ENCODE results near the gene SMO. TPM values are rescaled to one million over a fixed set of nuclear protein-coding genes. Genes with fewer than 3 reads are reported as not detected.
"Not testable (repeated sequence)": the region's sequence is repeated elsewhere in the genome, so short reads cannot be mapped to it uniquely, and the experiment has no call there.

SMO gene
- total and polyA plus RNA-seq, 2 donors (not counting 1 experiment from before 2014, with no cell fraction given) = 0.39 to 1.4 TPM

GRCh38 chr7:129173861-129174260 is 14.6 kb upstream of the SMO start:
- H3K27ac ChIP-seq (ENCODE audit: low read length in 2 of 2); H4K20me1 ChIP-seq (ENCODE audit: control insufficient read depth, insufficient read depth, low read length, poor library complexity, severe bottlenecking); H3K36me3 ChIP-seq (replicated peaks in 1 of 2; ENCODE audit: control extremely low read depth in 1 of 2, control insufficient read depth in 1 of 2, extremely low read depth in 1 of 2, insufficient read depth in 2 of 2, low read length in 1 of 2); H3K27me3 ChIP-seq (replicated peaks in 1 of 4; ENCODE audit: control extremely low read depth in 1 of 4, control insufficient read depth in 3 of 4, insufficient read depth in 4 of 4, low read length in 3 of 4); H3K27me3 Mint-ChIP-seq; H3K79me2 ChIP-seq (ENCODE audit: control insufficient read depth, insufficient read depth, low read length); H3K9me3 ChIP-seq (ENCODE audit: control extremely low read depth in 1 of 3, control insufficient read depth in 2 of 3, insufficient read depth in 1 of 3, low read length in 2 of 3); H3K4me3 ChIP-seq (ENCODE audit: control extremely low read depth in 1 of 5, extremely low read depth in 1 of 5, insufficient read depth in 1 of 5, low read depth in 2 of 5, low read length in 4 of 5); H3K9ac ChIP-seq (ENCODE audit: low read length); DNase-seq; H3K9me3 Mint-ChIP-seq (ENCODE audit: insufficient read depth); H3K4me3 Mint-ChIP-seq; H3K27ac Mint-ChIP-seq; POLR2A ChIA-PET; ATAC-seq (ENCODE audit: low read depth); H3K4me2 ChIP-seq (replicated peaks; ENCODE audit: low read depth, low read length, poor library complexity, severe bottlenecking); intact Hi-C loops (cut with micrococcal nuclease); H2AFZ ChIP-seq (ENCODE audit: insufficient read depth, low read depth, low read length, poor library complexity, severe bottlenecking): not testable (repeated sequence)
- peaks cover 20% of the 10 kb centered on the region for H3K4me1 Mint-ChIP-seq
- CTCF ChIA-PET = interaction anchor here (0.7 to 2.5 kb wide), 2 partner anchors 10 to 84 kb away, joined by 3 to 13 read pairs; no protein-coding TSS in a partner anchor
- no CpG with 5 or more reads among the region's 7 CpGs for WGBS (ENCODE audit: insufficient coverage)
- peaks cover 11 to 18% of the 10 kb centered on the region in 2 donors for H3K4me1 ChIP-seq (ENCODE audit: control insufficient read depth in 2 of 2, insufficient read depth in 2 of 2, low read length in 2 of 2)

- 94% methylated on average over 3 of the region's 11 CpGs for WGBS (ENCODE audit: insufficient coverage)
Observed at GRCh38 chr7:129176916-129177710, 11.3 kb upstream of the SMO start.

More at GRCh38 chr7:129176916-129177710, 11.3 kb upstream of the SMO start:
- ATAC-seq (ENCODE audit: low read depth) (no peak), DNase-seq (no peak)
- Histone ChIP-seq H3K79me2 (ENCODE audit: control insufficient read depth, insufficient read depth, low read length) (no peaks in the 10 kb centered on the region), H2AFZ (ENCODE audit: insufficient read depth, low read depth, low read length, poor library complexity, severe bottlenecking) (no peak overlapping the region), H3K36me3 (replicated peaks in 1 of 2; ENCODE audit: control extremely low read depth in 1 of 2, control insufficient read depth in 1 of 2, extremely low read depth in 1 of 2, insufficient read depth in 2 of 2, low read length in 1 of 2) (no peaks in the 10 kb centered on the region), H3K4me3 (ENCODE audit: control extremely low read depth in 1 of 5, extremely low read depth in 1 of 5, insufficient read depth in 1 of 5, low read depth in 2 of 5, low read length in 4 of 5) (no peak overlapping the region), H3K4me2 (replicated peaks; ENCODE audit: low read depth, low read length, poor library complexity, severe bottlenecking) (no peak overlapping the region), H3K27ac (ENCODE audit: low read length in 2 of 2) (no peak overlapping the region), H3K27me3 (replicated peaks in 1 of 4; ENCODE audit: control extremely low read depth in 1 of 4, control insufficient read depth in 3 of 4, insufficient read depth in 4 of 4, low read length in 3 of 4) (no peaks in the 10 kb centered on the region), H3K9me3 (ENCODE audit: control extremely low read depth in 1 of 3, control insufficient read depth in 2 of 3, insufficient read depth in 1 of 3, low read length in 2 of 3) (no peaks in the 10 kb centered on the region), H3K9ac (ENCODE audit: low read length) (no peak overlapping the region), H3K4me1 (ENCODE audit: control insufficient read depth in 2 of 2, insufficient read depth in 2 of 2, low read length in 2 of 2) (no peaks in the 10 kb centered on the region), H4K20me1 (ENCODE audit: control insufficient read depth, insufficient read depth, low read length, poor library complexity, severe bottlenecking) (no peaks in the 10 kb centered on the region)
- Mint-ChIP-seq H3K9me3 (ENCODE audit: insufficient read depth) (no peaks in the 10 kb centered on the region), H3K27ac (no peak overlapping the region), H3K4me3 (no peak overlapping the region), H3K4me1 (no peaks in the 10 kb centered on the region), H3K27me3 (no peaks in the 10 kb centered on the region)
- intact Hi-C loops (cut with micrococcal nuclease) = no loop called here
- CTCF ChIA-PET = interaction anchor here (0.7 to 1.6 kb wide), 3 partner anchors 13 to 55 kb away, joined by 4 read pairs; no protein-coding TSS in a partner anchor
- POLR2A ChIA-PET = no interaction called here
- no peak for TF ChIP-seq CTCF (IDR thresholded peaks at IDR 0.05)
- TF ChIP-seq EZH2 (IDR thresholded peaks at IDR 0.05; ENCODE audit: borderline replicate concordance, insufficient read depth, low read depth, low read length, poor library complexity, severe bottlenecking) = no peak
